ENCODE data around the gene FBXO21. TPM values are rescaled to one million over a fixed set of nuclear protein-coding genes. Genes with fewer than 3 reads are reported as not detected.
"Not testable (repeated sequence)": the region's sequence is repeated elsewhere in the genome, so short reads cannot be mapped to it uniquely, and the experiment has no call there.

Gene FBXO21
- total and polyA plus RNA-seq, 2 of the 13 experiments (the other 11 are each of a cell fraction or from before 2014, with no cell fraction given), result 15.6 to 32.5 TPM

DNA sequence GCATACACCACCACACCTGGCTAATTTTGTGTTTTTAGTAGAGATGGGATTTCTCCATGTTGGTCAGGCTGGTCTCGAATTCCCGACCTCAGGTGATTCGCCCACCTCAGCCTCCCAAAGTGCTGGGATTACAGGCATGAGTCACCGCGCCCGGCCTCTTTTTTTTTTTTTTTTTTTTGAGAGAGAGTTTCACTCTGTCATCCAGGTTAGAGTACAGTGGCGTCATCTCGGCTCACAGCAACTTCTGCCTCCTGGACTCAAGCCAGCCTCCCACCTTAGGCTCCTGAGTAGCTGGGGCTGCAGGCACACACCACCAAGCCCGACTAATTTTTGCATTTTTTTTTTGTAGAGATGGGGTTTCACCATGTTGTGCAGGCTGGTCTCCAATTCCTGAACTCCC, 4.8 kb upstream of the FBXO21 start:
- CTCF ChIA-PET (ENCODE audit: low intra/inter-chr PET ratio, low total read pairs); H2AFZ ChIP-seq (ENCODE audit: low read length); ATAC-seq; in situ Hi-C loops (cut with HindIII; ENCODE audit: extremely low pct_ligation_motif_present, low pct_unique_long_range_greater_than_20kb); H3K4me3 ChIP-seq (replicated peaks in 1 of 3; ENCODE audit: insufficient read depth in 1 of 3, low read depth in 2 of 3, low read length in 3 of 3); H3K4me2 ChIP-seq (ENCODE audit: low read depth, low read length); H3K4me1 ChIP-seq (ENCODE audit: insufficient read depth, low read length); H3K27ac ChIP-seq (ENCODE audit: extremely low read length, insufficient read depth, low read length); H3K36me3 ChIP-seq (replicated peaks in 1 of 2; ENCODE audit: control insufficient read depth in 1 of 2, insufficient read depth in 2 of 2, low read length in 2 of 2); H3K79me2 ChIP-seq (ENCODE audit: insufficient read depth, low read length); intact Hi-C loops (cut with micrococcal nuclease; ENCODE audit: unreplicated experiment); POLR2A ChIA-PET; H3K9ac ChIP-seq (ENCODE audit: insufficient read depth, low read depth, low read length); H3K9me3 ChIP-seq (ENCODE audit: low read length); FAIRE-seq; BruUV-seq (replicated peaks); H4K20me1 ChIP-seq (ENCODE audit: insufficient read depth, low read length): not testable (repeated sequence)
- 1% methylated on average over 9 of the region's 9 CpGs for WGBS (ENCODE audit: low lambda C conversion rate)
- TF ChIP-seq FOSL2 (CRISPR knock-in tag; IDR thresholded peaks at IDR 0.05), result peak; percentile 74
- TF ChIP-seq, protein P1, sequence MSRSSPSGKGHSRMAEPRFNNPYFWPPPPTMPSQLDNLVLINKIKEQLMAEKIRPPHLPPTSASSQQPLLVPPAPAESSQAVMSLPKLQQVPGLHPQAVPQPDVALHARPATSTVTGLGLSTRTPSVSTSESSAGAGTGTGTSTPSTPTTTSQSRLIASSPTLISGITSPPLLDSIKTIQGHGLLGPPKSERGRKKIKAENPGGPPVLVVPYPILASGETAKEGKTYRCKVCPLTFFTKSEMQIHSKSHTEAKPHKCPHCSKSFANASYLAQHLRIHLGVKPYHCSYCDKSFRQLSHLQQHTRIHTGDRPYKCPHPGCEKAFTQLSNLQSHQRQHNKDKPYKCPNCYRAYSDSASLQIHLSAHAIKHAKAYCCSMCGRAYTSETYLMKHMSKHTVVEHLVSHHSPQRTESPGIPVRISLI (CRISPR knock-in tag; IDR thresholded peaks at IDR 0.05; ENCODE audit: borderline replicate concordance), result 0 out of 2 replicates have a peak, but pooled peaks have one; percentile 31
- peaks cover 0 to 25% of the 10 kb centered on the region in 2 experiments; a peak in 3 of 5 replicates for H3K27me3 ChIP-seq (ENCODE audit: control insufficient read depth in 1 of 2, insufficient read depth in 2 of 2, low read length in 2 of 2)
- peak; percentile 21 for DNase-seq (ENCODE audit: low spot score)

- Histone ChIP-seq H3K4me3 (replicated peaks in 1 of 3; ENCODE audit: insufficient read depth in 1 of 3, low read depth in 2 of 3, low read length in 3 of 3) (no peak overlapping the region), H3K4me2 (ENCODE audit: low read depth, low read length) (no peak overlapping the region), H4K20me1 (ENCODE audit: insufficient read depth, low read length) (peaks cover 7% of the 10 kb centered on the region), H3K27ac (ENCODE audit: extremely low read length, insufficient read depth, low read length) (no peak overlapping the region), H3K9me3 (ENCODE audit: low read length) (no peaks in the 10 kb centered on the region), H3K27me3 (ENCODE audit: control insufficient read depth in 1 of 2, insufficient read depth in 2 of 2, low read length in 2 of 2) (peaks cover 0 to 25% of the 10 kb centered on the region in 2 experiments; a peak in 3 of 5 replicates), H3K4me1 (ENCODE audit: insufficient read depth, low read length) (peaks cover 11% of the 10 kb centered on the region), H3K36me3 (replicated peaks in 1 of 2; ENCODE audit: control insufficient read depth in 1 of 2, insufficient read depth in 2 of 2, low read length in 2 of 2) (no peaks in the 10 kb centered on the region), H3K9ac (ENCODE audit: insufficient read depth, low read depth, low read length) (no peak overlapping the region), H2AFZ (ENCODE audit: low read length) (no peak overlapping the region), H3K79me2 (ENCODE audit: insufficient read depth, low read length) (peaks cover 10% of the 10 kb centered on the region)
- BruUV-seq (replicated peaks), result no TSS peak
- no peak for FAIRE-seq
- POLR2A ChIA-PET, result no interaction called here
- DNase-seq (ENCODE audit: low spot score), result no peak
- in situ Hi-C loops (cut with HindIII; ENCODE audit: extremely low pct_ligation_motif_present, low pct_unique_long_range_greater_than_20kb) (no loop called here), intact Hi-C loops (cut with micrococcal nuclease; ENCODE audit: unreplicated experiment) (no loop called here)
- TF ChIP-seq RBAK (CRISPR knock-in tag; IDR thresholded peaks at IDR 0.05) (peak; percentile 94), ZBTB21 (CRISPR knock-in tag; IDR thresholded peaks at IDR 0.05) (no peak)
- ATAC-seq, result no peak
- 48% methylated on average over 3 of the region's 3 CpGs for WGBS (ENCODE audit: low lambda C conversion rate)
- CTCF ChIA-PET (ENCODE audit: low intra/inter-chr PET ratio, low total read pairs), result no interaction called here
Observed at GRCh38 chr12:117193903-117194302, 3.6 kb upstream of the FBXO21 start.

DNA sequence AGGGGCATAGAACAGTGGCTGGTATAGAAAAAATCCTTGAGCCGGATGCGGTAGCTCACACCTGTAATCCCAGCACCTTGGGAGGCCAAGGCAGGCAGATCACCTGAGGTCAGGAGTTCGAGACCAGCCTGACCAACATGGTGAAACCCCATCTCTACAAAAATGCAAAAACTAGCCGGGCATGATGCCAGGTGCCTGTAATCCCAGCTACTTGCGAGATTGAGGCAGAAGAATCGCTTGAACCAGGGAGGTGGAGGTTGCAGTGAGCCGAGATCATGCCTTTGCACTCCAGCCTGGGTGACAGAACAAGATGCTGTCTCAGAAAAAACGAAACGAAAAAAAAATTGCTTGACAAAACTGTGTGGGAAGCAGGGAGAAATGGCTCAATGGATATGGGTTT, 2.3 kb upstream of the FBXO21 start:
- POLR2A ChIA-PET; in situ Hi-C loops (cut with HindIII; ENCODE audit: extremely low pct_ligation_motif_present, low pct_unique_long_range_greater_than_20kb); H4K20me1 ChIP-seq (ENCODE audit: insufficient read depth, low read length); DNase-seq (ENCODE audit: low spot score); BruUV-seq (replicated peaks); intact Hi-C loops (cut with micrococcal nuclease; ENCODE audit: unreplicated experiment); H3K4me2 ChIP-seq (ENCODE audit: low read depth, low read length); ATAC-seq; CTCF ChIA-PET (ENCODE audit: low intra/inter-chr PET ratio, low total read pairs); H3K4me3 ChIP-seq (replicated peaks in 1 of 3; ENCODE audit: insufficient read depth in 1 of 3, low read depth in 2 of 3, low read length in 3 of 3); H3K36me3 ChIP-seq (replicated peaks in 1 of 2; ENCODE audit: control insufficient read depth in 1 of 2, insufficient read depth in 2 of 2, low read length in 2 of 2); H3K9me3 ChIP-seq (ENCODE audit: low read length); H2AFZ ChIP-seq (ENCODE audit: low read length); H3K27ac ChIP-seq (ENCODE audit: extremely low read length, insufficient read depth, low read length); H3K9ac ChIP-seq (ENCODE audit: insufficient read depth, low read depth, low read length); FAIRE-seq: not testable (repeated sequence)
- Histone ChIP-seq H3K4me1 (ENCODE audit: insufficient read depth, low read length) (peaks cover 24% of the 10 kb centered on the region), H3K27me3 (ENCODE audit: control insufficient read depth in 1 of 2, insufficient read depth in 2 of 2, low read length in 2 of 2) (peaks cover 0 to 23% of the 10 kb centered on the region in 2 experiments; a peak in 2 of 5 replicates), H3K79me2 (ENCODE audit: insufficient read depth, low read length) (peaks cover 20% of the 10 kb centered on the region)
- 65% methylated on average over 9 of the region's 9 CpGs for WGBS (ENCODE audit: low lambda C conversion rate)

Measured in HepG2 (cell line).